Measurements from ENCODE around the gene SGO2.

Gene SGO2

GRCh38 chr2:200498402-200499162 lies 27.4 kb upstream of the SGO2 start:
- H3K27me3 ChIP-seq (ENCODE audit: low read depth), result no peaks in the 10 kb centered on the region
- H3K4me3 ChIP-seq, result no peak overlapping the region
- DNase-seq (ENCODE audit: low spot score in 2 of 2), result no peak
- H3K4me1 ChIP-seq, result no peaks in the 10 kb centered on the region
- in situ Hi-C loops (cut with MboI; ENCODE audit: low sequenced_read_pairs), result no loop called here
- H3K36me3 ChIP-seq (replicated peaks), result no peaks in the 10 kb centered on the region
- no peaks in the 10 kb centered on the region for H3K9me3 ChIP-seq

- no peaks in the 10 kb centered on the region for H3K4me1 ChIP-seq
- in situ Hi-C loops (cut with MboI; ENCODE audit: low sequenced_read_pairs), result no loop called here
- H3K36me3 ChIP-seq (replicated peaks), result no peaks in the 10 kb centered on the region
- H3K4me3 ChIP-seq, result no peak overlapping the region
- DNase-seq (ENCODE audit: low spot score in 2 of 2), result no peak
- H3K9me3 ChIP-seq, result no peaks in the 10 kb centered on the region
- no peaks in the 10 kb centered on the region for H3K27me3 ChIP-seq (ENCODE audit: low read depth)
Observed at GRCh38 chr2:200502196-200502595, 23.8 kb upstream of the SGO2 start.

GRCh38 chr2:200506679-200507078 lies 19.3 kb upstream of the SGO2 start:
- Histone ChIP-seq H3K36me3 (replicated peaks) (no peaks in the 10 kb centered on the region), H3K27me3 (ENCODE audit: low read depth) (no peaks in the 10 kb centered on the region), H3K4me3 (no peak overlapping the region), H3K9me3 (no peaks in the 10 kb centered on the region), H3K4me1 (no peaks in the 10 kb centered on the region; the same call in 1 of the 2 replicates)
- in situ Hi-C loops (cut with MboI; ENCODE audit: low sequenced_read_pairs), result no loop called here
- no peak for DNase-seq (ENCODE audit: low spot score in 2 of 2)

GRCh38 chr2:200507179-200507578 lies 18.8 kb upstream of the SGO2 start:
- Histone ChIP-seq H3K4me1 (no peaks in the 10 kb centered on the region; the same call in 1 of the 2 replicates), H3K36me3 (replicated peaks) (no peaks in the 10 kb centered on the region), H3K27me3 (ENCODE audit: low read depth) (no peaks in the 10 kb centered on the region), H3K4me3 (no peak overlapping the region), H3K9me3 (no peaks in the 10 kb centered on the region)
- in situ Hi-C loops (cut with MboI; ENCODE audit: low sequenced_read_pairs), result no loop called here
- DNase-seq (ENCODE audit: low spot score in 2 of 2), result no peak

GRCh38 chr2:200509235-200509611 lies 16.8 kb upstream of the SGO2 start:
- in situ Hi-C loops (cut with MboI; ENCODE audit: low sequenced_read_pairs), result no loop called here
- no peak for DNase-seq (ENCODE audit: low spot score in 2 of 2)
- Histone ChIP-seq H3K27me3 (ENCODE audit: low read depth) (peaks cover 7% of the 10 kb centered on the region), H3K9me3 (no peaks in the 10 kb centered on the region), H3K36me3 (replicated peaks) (no peaks in the 10 kb centered on the region), H3K4me1 (no peaks in the 10 kb centered on the region; the same call in 1 of the 2 replicates), H3K4me3 (peak overlapping the region; percentile 53)

GRCh38 chr2:200509612-200510433 lies 16.2 kb upstream of the SGO2 start, which contains the start of gene KCTD18:
Gene KCTD18 (minus strand): TSS chr2:200510068. CDS start chr2:200507016, 3,052 bp downstream.
- no peaks in the 10 kb centered on the region for H3K36me3 ChIP-seq (replicated peaks)
- H3K9me3 ChIP-seq, result no peaks in the 10 kb centered on the region
- H3K27me3 ChIP-seq (ENCODE audit: low read depth), result peaks cover 7% of the 10 kb centered on the region
- in situ Hi-C loops (cut with MboI; ENCODE audit: low sequenced_read_pairs), result no loop called here
- peak; percentile 74 to 92 for DNase-seq (ENCODE audit: low spot score in 2 of 2)
- H3K4me1 ChIP-seq, result no peaks in the 10 kb centered on the region; the same call in 1 of the 2 replicates
- H3K4me3 ChIP-seq, result peak within 1 kb of the TSS; percentile 53

- no peaks in the 10 kb centered on the region for H3K36me3 ChIP-seq (replicated peaks)
- H3K4me3 ChIP-seq, result no peak overlapping the region
- no peaks in the 10 kb centered on the region for H3K4me1 ChIP-seq
- in situ Hi-C loops (cut with MboI; ENCODE audit: low sequenced_read_pairs), result no loop called here
- no peaks in the 10 kb centered on the region for H3K9me3 ChIP-seq
- no peak for DNase-seq (ENCODE audit: low spot score in 2 of 2)
- peaks cover 15% of the 10 kb centered on the region for H3K27me3 ChIP-seq (ENCODE audit: low read depth)
Observed at GRCh38 chr2:200515155-200515554, 10.9 kb upstream of the SGO2 start.

GRCh38 chr2:200523158-200523557 lies 2.8 kb upstream of the SGO2 start:
- Histone ChIP-seq H3K4me1 (peaks cover 8% of the 10 kb centered on the region; the same call in 1 of the 2 replicates), H3K9me3 (no peaks in the 10 kb centered on the region), H3K4me3 (no peak overlapping the region), H3K27me3 (ENCODE audit: low read depth) (peaks cover 36% of the 10 kb centered on the region), H3K36me3 (replicated peaks) (no peaks in the 10 kb centered on the region)
- DNase-seq (ENCODE audit: low spot score in 2 of 2), result no peak
- in situ Hi-C loops (cut with MboI; ENCODE audit: low sequenced_read_pairs), result no loop called here

GRCh38 chr2:200523604-200524003 lies 2.4 kb upstream of the SGO2 start:
- H3K4me1 ChIP-seq, result peaks cover 8% of the 10 kb centered on the region; the same call in 1 of the 2 replicates
- H3K27me3 ChIP-seq (ENCODE audit: low read depth), result peaks cover 36% of the 10 kb centered on the region
- H3K36me3 ChIP-seq (replicated peaks), result no peaks in the 10 kb centered on the region
- in situ Hi-C loops (cut with MboI; ENCODE audit: low sequenced_read_pairs), result no loop called here
- no peaks in the 10 kb centered on the region for H3K9me3 ChIP-seq
- no peak overlapping the region for H3K4me3 ChIP-seq
- DNase-seq (ENCODE audit: low spot score in 2 of 2), result no peak

- in situ Hi-C loops (cut with MboI; ENCODE audit: low sequenced_read_pairs), result no loop called here
Observed at GRCh38 chr2:200525066-200525465, 941 bp upstream of the SGO2 start.

GRCh38 chr2:200525551-200525881 lies 491 bp upstream of the SGO2 start:
- Histone ChIP-seq H3K9me3 (no peaks in the 10 kb centered on the region), H3K27me3 (ENCODE audit: low read depth) (peaks cover 25% of the 10 kb centered on the region), H3K4me3 (peak overlapping the region; percentile 88), H3K36me3 (replicated peaks) (no peaks in the 10 kb centered on the region), H3K4me1 (peaks cover 8% of the 10 kb centered on the region; the same call in 1 of the 2 replicates)
- in situ Hi-C loops (cut with MboI; ENCODE audit: low sequenced_read_pairs), result no loop called here
- no peak for DNase-seq (ENCODE audit: low spot score in 2 of 2)

More at GRCh38 chr2:200525066-200525465, 941 bp upstream of the SGO2 start:
- Histone ChIP-seq H3K4me1 (peaks cover 8% of the 10 kb centered on the region; the same call in 1 of the 2 replicates), H3K4me3 (no peak overlapping the region), H3K9me3 (no peaks in the 10 kb centered on the region), H3K36me3 (replicated peaks) (no peaks in the 10 kb centered on the region), H3K27me3 (ENCODE audit: low read depth) (peaks cover 29% of the 10 kb centered on the region)
- no peak for DNase-seq (ENCODE audit: low spot score in 2 of 2)

- H3K27me3 ChIP-seq (ENCODE audit: low read depth), result peaks cover 8% of the 10 kb centered on the region
- no peak for DNase-seq (ENCODE audit: low spot score in 2 of 2)
- no peaks in the 10 kb centered on the region for H3K9me3 ChIP-seq
- H3K4me3 ChIP-seq, result no peak overlapping the region
- in situ Hi-C loops (cut with MboI; ENCODE audit: low sequenced_read_pairs), result no loop called here
- H3K4me1 ChIP-seq, result peaks cover 8% of the 10 kb centered on the region; the same call in 1 of the 2 replicates
- H3K36me3 ChIP-seq (replicated peaks), result no peaks in the 10 kb centered on the region
Observed at GRCh38 chr2:200528228-200528627, 2.2 kb downstream of the SGO2 start.

GRCh38 chr2:200533754-200534153 lies 7.7 kb downstream of the SGO2 start:
- in situ Hi-C loops (cut with MboI; ENCODE audit: low sequenced_read_pairs), result no loop called here
- DNase-seq (ENCODE audit: low spot score in 2 of 2), result no peak
- Histone ChIP-seq H3K36me3 (replicated peaks) (peaks cover 22% of the 10 kb centered on the region), H3K4me1 (no peaks in the 10 kb centered on the region), H3K27me3 (ENCODE audit: low read depth) (no peaks in the 10 kb centered on the region), H3K9me3 (no peaks in the 10 kb centered on the region), H3K4me3 (no peak overlapping the region)

GRCh38 chr2:200534572-200534971 lies 8.6 kb downstream of the SGO2 start:
- in situ Hi-C loops (cut with MboI; ENCODE audit: low sequenced_read_pairs), result no loop called here
- H3K4me3 ChIP-seq, result no peak overlapping the region
- no peaks in the 10 kb centered on the region for H3K27me3 ChIP-seq (ENCODE audit: low read depth)
- no peak for DNase-seq (ENCODE audit: low spot score in 2 of 2)
- peaks cover 22% of the 10 kb centered on the region for H3K36me3 ChIP-seq (replicated peaks)
- no peaks in the 10 kb centered on the region for H3K4me1 ChIP-seq
- H3K9me3 ChIP-seq, result no peaks in the 10 kb centered on the region

Data from HAP-1 (cell line).